ENCODE data around the gene MIEN1.

Gene MIEN1

DNA sequence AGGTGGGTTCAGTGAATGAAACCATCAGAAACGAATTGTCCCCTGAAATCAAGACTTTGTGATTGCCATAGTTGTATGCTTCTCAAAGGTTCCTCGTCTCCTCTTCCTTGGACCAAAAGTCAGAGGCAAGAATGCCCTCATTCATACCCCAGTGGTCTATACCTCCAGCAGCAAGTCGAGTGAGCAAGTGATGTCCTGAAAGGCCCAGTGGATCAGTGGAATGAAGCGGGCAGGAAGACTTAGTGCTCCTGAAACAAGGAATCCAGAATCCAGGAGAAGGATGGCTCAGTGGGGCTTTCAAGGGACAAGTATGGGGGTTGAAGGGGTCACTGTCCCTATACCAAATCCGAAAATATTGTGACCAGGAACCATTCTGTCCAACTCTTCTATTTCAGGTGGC lies 35.7 kb downstream of the MIEN1 start:
- no peak for DNase-seq

DNA sequence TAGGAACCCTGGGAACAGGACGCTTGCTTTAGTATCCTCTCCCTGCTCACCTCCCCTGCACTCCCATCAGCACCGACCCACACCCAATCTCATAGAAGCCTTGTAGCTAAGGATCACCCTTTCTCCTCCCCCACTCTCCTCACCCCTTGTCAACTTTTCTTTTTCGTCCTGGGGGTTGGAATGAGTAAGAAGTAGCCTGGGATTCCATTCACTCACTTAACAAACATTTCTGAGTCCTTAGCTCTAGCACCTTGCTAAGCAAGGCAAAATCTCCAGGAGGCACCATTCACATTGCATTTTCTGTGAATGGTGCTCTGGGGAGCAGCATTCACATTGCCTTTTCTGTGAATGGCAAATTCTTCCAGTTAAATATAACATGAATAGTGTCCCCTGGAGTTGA lies 41.4 kb downstream of the MIEN1 start:
- no peak for DNase-seq

DNA sequence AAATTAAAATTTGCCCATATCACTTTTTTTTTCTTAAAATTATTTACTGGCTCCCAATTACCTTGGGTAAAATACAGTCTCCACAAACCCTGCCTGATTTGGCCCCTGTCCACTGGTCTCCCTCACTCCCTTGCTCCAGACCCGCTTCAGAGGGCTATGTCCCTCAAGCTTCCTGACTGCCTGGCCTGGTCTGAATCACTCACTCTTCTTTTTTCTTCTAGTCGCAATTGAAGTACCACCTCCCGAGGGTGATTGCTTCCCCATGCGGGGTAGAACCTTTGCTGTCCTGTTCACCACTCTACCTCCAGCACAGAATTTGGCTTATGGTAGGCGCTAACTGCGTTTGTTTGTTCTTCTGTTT lies 41.9 kb downstream of the MIEN1 start:
- no peak for DNase-seq

DNA sequence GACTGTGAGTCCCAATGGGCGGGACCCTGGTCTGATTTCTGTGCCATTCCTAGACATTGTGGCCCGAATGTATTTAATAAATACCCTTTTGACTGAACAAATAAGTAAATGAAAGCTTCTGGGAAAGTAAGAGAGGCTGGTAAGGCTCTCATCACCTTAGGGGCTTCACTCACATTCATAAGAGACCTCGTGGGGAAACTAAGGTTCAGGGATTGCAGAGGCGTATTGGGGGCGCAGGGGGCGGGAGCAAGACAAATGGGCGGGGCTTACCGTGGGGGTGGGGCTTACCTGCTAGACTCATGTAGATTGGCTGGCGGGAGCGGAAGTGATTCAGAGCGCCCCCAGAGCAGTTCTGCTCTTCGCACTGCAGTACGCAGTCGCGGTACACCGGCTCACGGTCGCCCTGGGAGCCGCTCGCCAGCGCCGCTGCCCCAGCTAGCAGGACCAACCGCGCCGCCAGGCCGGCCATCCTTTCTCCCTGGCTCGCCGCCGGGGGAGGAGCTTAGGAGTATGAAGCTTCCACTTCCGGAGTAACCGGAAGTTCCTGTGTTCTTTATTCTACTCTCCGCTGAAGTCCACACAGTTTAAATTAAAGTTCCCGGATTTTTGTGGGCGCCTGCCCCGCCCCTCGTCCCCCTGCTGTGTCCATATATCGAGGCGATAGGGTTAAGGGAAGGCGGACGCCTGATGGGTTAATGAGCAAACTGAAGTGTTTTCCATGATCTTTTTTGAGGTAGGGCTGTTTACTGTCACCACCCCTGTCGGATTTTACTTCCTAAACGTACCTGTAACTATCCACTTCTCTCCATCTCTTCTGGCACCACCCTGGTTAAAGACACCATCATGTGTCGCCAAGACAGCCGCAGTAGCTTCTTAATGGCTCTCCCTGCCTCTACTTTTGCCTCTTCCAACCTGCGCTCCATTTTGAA lies 42.5 kb downstream of the MIEN1 start, which contains the start of gene PGAP3:
Gene PGAP3, minus strand, starts transcription at position 512 of the 929 bp plus-strand sequence. Its CDS starts 43 bp downstream, at position 469.
- DNase-seq: peak; percentile 89

DNA sequence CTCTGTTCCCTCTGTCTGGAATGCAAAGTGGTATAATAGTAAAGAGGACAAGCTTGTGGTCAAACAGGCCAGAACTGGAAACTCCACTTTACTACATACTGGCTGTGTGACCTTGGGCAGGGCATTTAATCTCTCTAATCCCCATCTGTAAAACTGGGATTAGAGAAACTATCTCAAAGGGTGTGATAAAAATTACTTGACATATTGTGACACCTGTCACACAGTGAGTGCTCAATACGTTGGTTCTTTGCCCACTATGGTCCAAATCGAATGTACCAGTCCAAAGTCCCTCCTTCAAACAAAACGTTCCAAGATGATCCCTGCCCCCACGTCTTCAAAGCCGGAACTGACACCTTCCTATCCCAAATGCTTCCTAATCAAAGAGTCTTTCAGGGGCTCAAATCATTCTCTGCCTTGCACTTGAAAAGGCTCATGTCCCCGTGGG lies 43.2 kb downstream of the MIEN1 start:
- DNase-seq: no peak

DNA sequence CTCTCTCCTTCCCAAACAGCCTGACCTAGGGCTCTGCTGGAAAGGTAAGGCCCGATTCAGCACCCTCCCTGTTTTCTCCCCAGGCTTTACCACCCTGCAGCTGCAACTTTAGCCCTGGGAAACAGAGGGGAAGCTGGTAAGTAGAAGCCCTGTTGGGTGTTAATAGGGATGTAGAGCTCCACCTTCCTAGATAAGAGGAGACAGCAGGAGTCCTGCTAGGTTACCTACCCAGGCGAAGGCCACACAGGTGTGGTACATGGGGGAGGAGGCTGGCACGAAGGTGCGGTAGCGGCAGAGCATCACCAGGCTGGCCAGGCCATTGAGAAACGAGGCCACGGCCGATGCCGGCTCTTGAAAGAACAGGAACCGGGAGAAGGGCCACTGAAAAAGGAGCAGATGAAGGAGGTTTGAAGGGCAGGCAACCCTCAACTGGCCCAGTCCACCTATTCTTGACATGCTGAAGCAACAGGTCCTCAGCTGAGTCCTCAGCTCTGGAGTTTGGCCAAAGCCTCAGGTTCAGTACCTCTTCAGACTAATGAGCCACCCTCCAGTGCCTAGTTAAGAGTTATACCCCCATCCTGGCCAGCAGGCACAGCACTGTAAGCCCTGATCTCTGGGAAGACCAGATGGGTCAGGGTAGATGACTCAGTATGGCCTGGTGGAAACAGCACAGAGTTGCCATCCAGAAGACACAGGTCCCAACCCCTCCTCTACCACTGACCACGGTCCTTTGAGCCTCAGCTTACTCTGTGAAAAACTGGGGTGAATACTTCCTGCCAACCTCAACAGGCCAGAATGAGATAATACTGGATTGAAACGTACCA lies 45.8 kb downstream of the MIEN1 start:
- DNase-seq: no peak

DNA sequence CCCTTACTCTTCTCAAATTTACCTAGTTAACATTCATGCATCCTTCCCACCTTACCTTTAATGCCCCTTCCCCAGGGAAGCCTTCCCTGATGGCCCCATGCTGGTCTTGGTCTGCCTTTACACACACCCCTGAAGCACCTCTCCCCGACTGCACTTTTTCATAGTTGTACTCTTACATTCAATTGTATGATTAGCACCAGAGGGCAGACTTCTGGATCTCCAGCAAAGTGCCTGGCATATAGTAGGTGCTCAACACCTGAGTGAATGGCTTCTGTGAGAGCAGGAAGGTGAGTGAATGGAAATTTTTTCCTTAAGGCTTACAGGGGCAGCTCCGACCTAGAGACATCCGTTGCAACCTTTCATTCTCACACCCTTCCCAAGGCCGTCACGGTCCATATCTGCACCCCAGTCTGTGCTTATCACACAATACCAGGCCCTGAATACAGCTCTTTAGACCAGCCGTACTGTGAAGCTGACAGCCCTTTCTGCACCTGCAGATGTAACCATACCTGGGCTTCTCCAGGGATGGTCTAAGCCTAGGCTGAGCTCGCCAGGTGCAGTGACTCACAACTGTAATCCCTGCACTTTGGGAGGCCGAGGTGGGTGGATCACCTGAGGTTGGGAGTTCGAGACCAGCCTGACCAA lies 46.9 kb downstream of the MIEN1 start:
- DNase-seq: no peak

DNA sequence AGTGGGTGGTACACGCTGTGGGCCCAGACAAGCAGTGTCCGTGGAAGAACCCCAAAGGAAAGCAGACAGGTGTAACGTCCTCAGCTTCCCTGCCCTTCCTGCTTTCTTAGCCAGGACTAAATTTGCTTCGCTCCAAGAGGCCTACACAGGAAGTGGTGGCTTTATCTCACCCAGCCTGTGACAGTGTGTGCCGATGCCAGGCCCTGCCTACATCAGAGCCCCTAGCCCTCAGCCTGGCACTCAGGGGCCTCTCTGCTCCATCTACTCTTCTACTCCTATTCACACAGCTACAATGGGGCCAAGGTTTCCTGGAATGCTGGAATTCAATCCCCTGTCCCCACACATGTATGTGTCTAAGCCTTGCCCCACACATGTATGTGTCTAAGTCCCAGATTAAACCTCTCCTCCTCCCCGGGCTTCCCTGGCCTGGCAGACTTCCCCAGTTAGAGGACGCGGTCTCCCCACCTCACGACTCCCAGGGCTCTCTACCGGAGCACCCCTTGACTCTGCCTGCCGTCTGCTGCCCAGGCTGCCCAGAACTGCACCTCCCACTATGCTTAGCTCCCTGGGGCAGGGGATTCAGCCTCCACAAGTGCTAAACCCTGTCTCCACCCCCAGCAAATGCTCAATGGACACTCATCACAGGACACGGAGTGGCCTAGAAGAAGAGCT lies 50.7 kb downstream of the MIEN1 start:
- peak; percentile 43 for DNase-seq
